ENCODE measurements around the gene GPC5. TPM values are rescaled to one million over a fixed set of nuclear protein-coding genes. Genes with fewer than 3 reads are reported as not detected.

The GPC5 gene
- total RNA-seq, 1 experiment from 2014 or later, result 0.15 TPM

- no peaks in the 10 kb centered on the region for H3K9me3 ChIP-seq (ENCODE audit: control insufficient read depth, low read depth, low read length)
- no peaks in the 10 kb centered on the region for H3K79me1 ChIP-seq (ENCODE audit: insufficient read depth, low read depth, low read length, poor library complexity, severe bottlenecking)
- no peak overlapping the region for H2AFZ ChIP-seq (ENCODE audit: low read length)
- WGBS (ENCODE audit: extremely low coverage, insufficient read length, low lambda C conversion rate), result no CpG with 5 or more reads among the region's 2 CpGs
- no peak overlapping the region for H3K9ac ChIP-seq (ENCODE audit: extremely low read depth, insufficient read length, low read length)
- H3K79me2 ChIP-seq (ENCODE audit: insufficient read depth, low read length), result no peaks in the 10 kb centered on the region
- H3K9me3 Mint-ChIP-seq, result peaks cover 0 to 2% of the 10 kb centered on the region in 2 experiments; a peak in 1 of 5 replicates
- no peak overlapping the region for H3K14ac ChIP-seq (ENCODE audit: insufficient read depth, low read length)
- no peak overlapping the region for H3K4me3 Mint-ChIP-seq
- no peaks in the 10 kb centered on the region for H3K27me3 ChIP-seq (ENCODE audit: insufficient read depth, low read length)
- H4K20me1 ChIP-seq (ENCODE audit: control insufficient read depth, insufficient read depth, insufficient read length), result no peaks in the 10 kb centered on the region
- H2BK120ac ChIP-seq (ENCODE audit: low read depth, low read length, poor library complexity, severe bottlenecking), result no peak overlapping the region
- H3K27ac ChIP-seq (ENCODE audit: insufficient read length, low read depth, low read length), result no peak overlapping the region
- H3K4me1 ChIP-seq (ENCODE audit: insufficient read depth, low read length), result no peaks in the 10 kb centered on the region
- no peak for TF ChIP-seq CTCF (conservative IDR thresholded peaks at IDR 0.05)
- no peak overlapping the region for H4K5ac ChIP-seq (ENCODE audit: insufficient read length, low read depth, low read length)
- no peak overlapping the region for H2BK15ac ChIP-seq (ENCODE audit: low read depth, low read length)
- H4K91ac ChIP-seq (ENCODE audit: insufficient read length, low read depth, low read length), result no peak overlapping the region
- no peak overlapping the region for H4K8ac ChIP-seq (replicated peaks; ENCODE audit: insufficient read length, low read depth, low read length)
- H2BK5ac ChIP-seq (ENCODE audit: insufficient read length, low read length), result no peak overlapping the region
- no peak overlapping the region for H3K4ac ChIP-seq (ENCODE audit: low read depth, low read length)
- no peaks in the 10 kb centered on the region for H3K4me1 Mint-ChIP-seq
- no peaks in the 10 kb centered on the region for H3K36me3 Mint-ChIP-seq (ENCODE audit: insufficient read depth in 1 of 3, low read depth in 3 of 3)
- no peak for DNase-seq
- no peak overlapping the region for H2BK12ac ChIP-seq (ENCODE audit: insufficient read length, low read depth, low read length)
- H3K23me2 ChIP-seq (ENCODE audit: insufficient read length, low read depth, low read length, poor library complexity, severe bottlenecking), result no peaks in the 10 kb centered on the region
- no peak overlapping the region for H3K27ac Mint-ChIP-seq
- H3T11ph ChIP-seq (ENCODE audit: low read length), result no peak overlapping the region
- H2AK5ac ChIP-seq (ENCODE audit: insufficient read length, low read length), result no peak overlapping the region
- no peaks in the 10 kb centered on the region; the same call in 1 of the 2 replicates for H3K27me3 Mint-ChIP-seq (ENCODE audit: low read depth)
- H3K18ac ChIP-seq (ENCODE audit: insufficient read length, low read depth, low read length), result no peak overlapping the region
- no peak overlapping the region for H3K56ac ChIP-seq (ENCODE audit: insufficient read length, low read depth, low read length)
- no peak overlapping the region for H2BK20ac ChIP-seq (ENCODE audit: low read depth, low read length, poor library complexity, severe bottlenecking)
- H3K23ac ChIP-seq (ENCODE audit: insufficient read length, low read depth, low read length), result no peak overlapping the region
- H3K4me2 ChIP-seq (ENCODE audit: insufficient read depth, insufficient read length, low read length), result no peak overlapping the region
Observed at GRCh38 chr13:91893040-91893439, 494.6 kb downstream of the GPC5 start.

All from H9 (cell line).